Kidney capillary endothelial cell (primary cell): Measurements from ENCODE around the gene NCOA7.
"Not testable (repeated sequence)": the region's sequence is repeated elsewhere in the genome, so short reads cannot be mapped to it uniquely, and the experiment has no call there.

ENCODE experiments used
- DNase-seq: peaks from one replicate; pipeline ENCODE4 v3.0.0-alpha.2; 2018; ENCODE audit warnings: low spot score

Gene NCOA7

GRCh38 chr6:125792680-125793079 is 1.9 kb downstream of the NCOA7 start:
- no peak for DNase-seq

- no peak for DNase-seq
These were observed 2.5 kb downstream of the NCOA7 start for GRCh38 chr6:125793280-125793679.

- no peak for DNase-seq
These were observed 3.1 kb downstream of the NCOA7 start for GRCh38 chr6:125793863-125794262.

- no peak for DNase-seq
These were observed 3.8 kb downstream of the NCOA7 start for GRCh38 chr6:125794342-125795137.

GRCh38 chr6:125795301-125795700 is 4.5 kb downstream of the NCOA7 start:
- no peak for DNase-seq

GRCh38 chr6:125797120-125797885 is 6.5 kb downstream of the NCOA7 start:
- DNase-seq, result no peak

GRCh38 chr6:125797886-125798444 is 7.2 kb downstream of the NCOA7 start:
- no peak for DNase-seq

- DNase-seq, result no peak
These were observed 8.2 kb downstream of the NCOA7 start for GRCh38 chr6:125798734-125799508.

- DNase-seq, result no peak
These were observed 11.6 kb downstream of the NCOA7 start for GRCh38 chr6:125802383-125802782.

- DNase-seq, result no peak
These were observed 12.2 kb downstream of the NCOA7 start for GRCh38 chr6:125802943-125803377.

- no peak for DNase-seq
These were observed 13.5 kb downstream of the NCOA7 start for GRCh38 chr6:125804264-125804663.

- not testable (repeated sequence) for DNase-seq
These were observed 14.2 kb downstream of the NCOA7 start for GRCh38 chr6:125804866-125805425.

GRCh38 chr6:125806813-125807212 is 16.1 kb downstream of the NCOA7 start:
- DNase-seq, result no peak

- no peak for DNase-seq
These were observed 16.5 kb downstream of the NCOA7 start for GRCh38 chr6:125807293-125807692.

GRCh38 chr6:125808060-125808459 is 17.3 kb downstream of the NCOA7 start:
- DNase-seq, result no peak

- no peak for DNase-seq
These were observed 17.8 kb downstream of the NCOA7 start for GRCh38 chr6:125808591-125808990.

- DNase-seq, result no peak
These were observed 18.9 kb downstream of the NCOA7 start for GRCh38 chr6:125809570-125810170.

GRCh38 chr6:125810445-125810844 is 19.7 kb downstream of the NCOA7 start:
- no peak for DNase-seq

GRCh38 chr6:125811259-125811658 is 20.5 kb downstream of the NCOA7 start:
- DNase-seq, result no peak

GRCh38 chr6:125812394-125813292 is 21.9 kb downstream of the NCOA7 start:
- no peak for DNase-seq
